ENCODE measurements around the gene ETV3L.

The ETV3L gene

GRCh38 chr1:157099633-157100009 is at the start of gene ETV3L:
TSS of gene ETV3L (minus strand) at chr1:157099808. CDS start at chr1:157099523, 285 bp downstream.
- no peaks in the 10 kb centered on the region for H3K4me1 ChIP-seq (ENCODE audit: control insufficient read depth, insufficient read depth, low read length)

GRCh38 chr1:157147906-157148700 is 48.5 kb upstream of the ETV3L start:
- no peaks in the 10 kb centered on the region for H3K27me3 ChIP-seq (ENCODE audit: control insufficient read depth, insufficient read depth, low read length)
- H3K4me1 ChIP-seq (ENCODE audit: control insufficient read depth, insufficient read depth, low read length): no peaks in the 10 kb centered on the region
- H3K4me3 ChIP-seq (ENCODE audit: low read length): no peak overlapping the region
- no peak overlapping the region for H3K27ac ChIP-seq (ENCODE audit: low read depth, low read length)
- no peaks in the 10 kb centered on the region for H3K36me3 ChIP-seq (ENCODE audit: control insufficient read depth, insufficient read depth, low read length)
- no peak overlapping the region for H3K9ac ChIP-seq (ENCODE audit: low read length)

More at GRCh38 chr1:157099633-157100009, at the start of gene ETV3L:
- Histone ChIP-seq H3K27ac (ENCODE audit: low read depth, low read length) (no peak within 1 kb of the TSS), H3K36me3 (ENCODE audit: control insufficient read depth, insufficient read depth, low read length) (no peaks in the 10 kb centered on the region), H3K9ac (ENCODE audit: low read length) (no peak within 1 kb of the TSS), H3K4me3 (ENCODE audit: low read length) (no peak within 1 kb of the TSS), H3K27me3 (ENCODE audit: control insufficient read depth, insufficient read depth, low read length) (peaks cover 3% of the 10 kb centered on the region)

GRCh38 chr1:157147037-157147436 is 47.4 kb upstream of the ETV3L start:
- H3K36me3 ChIP-seq (ENCODE audit: control insufficient read depth, insufficient read depth, low read length): no peaks in the 10 kb centered on the region
- H3K27me3 ChIP-seq (ENCODE audit: control insufficient read depth, insufficient read depth, low read length): no peaks in the 10 kb centered on the region
- H3K9ac ChIP-seq (ENCODE audit: low read length): no peak overlapping the region
- H3K27ac ChIP-seq (ENCODE audit: low read depth, low read length): no peak overlapping the region
- H3K4me1 ChIP-seq (ENCODE audit: control insufficient read depth, insufficient read depth, low read length): no peaks in the 10 kb centered on the region
- H3K4me3 ChIP-seq (ENCODE audit: low read length): no peak overlapping the region

- Histone ChIP-seq H3K4me1 (ENCODE audit: control insufficient read depth, insufficient read depth, low read length) (no peaks in the 10 kb centered on the region), H3K36me3 (ENCODE audit: control insufficient read depth, insufficient read depth, low read length) (no peaks in the 10 kb centered on the region), H3K4me3 (ENCODE audit: low read length) (no peak overlapping the region), H3K27me3 (ENCODE audit: control insufficient read depth, insufficient read depth, low read length) (no peaks in the 10 kb centered on the region), H3K9ac (ENCODE audit: low read length) (no peak overlapping the region), H3K27ac (ENCODE audit: low read depth, low read length) (no peak overlapping the region)
Observed at GRCh38 chr1:157146244-157146643, 46.6 kb upstream of the ETV3L start.

- Histone ChIP-seq H3K9ac (ENCODE audit: low read length) (no peak overlapping the region), H3K27ac (ENCODE audit: low read depth, low read length) (no peak overlapping the region), H3K4me1 (ENCODE audit: control insufficient read depth, insufficient read depth, low read length) (no peaks in the 10 kb centered on the region), H3K27me3 (ENCODE audit: control insufficient read depth, insufficient read depth, low read length) (no peaks in the 10 kb centered on the region), H3K4me3 (ENCODE audit: low read length) (no peak overlapping the region), H3K36me3 (ENCODE audit: control insufficient read depth, insufficient read depth, low read length) (no peaks in the 10 kb centered on the region)
Observed at GRCh38 chr1:157145076-157145475, 45.5 kb upstream of the ETV3L start.

DNA sequence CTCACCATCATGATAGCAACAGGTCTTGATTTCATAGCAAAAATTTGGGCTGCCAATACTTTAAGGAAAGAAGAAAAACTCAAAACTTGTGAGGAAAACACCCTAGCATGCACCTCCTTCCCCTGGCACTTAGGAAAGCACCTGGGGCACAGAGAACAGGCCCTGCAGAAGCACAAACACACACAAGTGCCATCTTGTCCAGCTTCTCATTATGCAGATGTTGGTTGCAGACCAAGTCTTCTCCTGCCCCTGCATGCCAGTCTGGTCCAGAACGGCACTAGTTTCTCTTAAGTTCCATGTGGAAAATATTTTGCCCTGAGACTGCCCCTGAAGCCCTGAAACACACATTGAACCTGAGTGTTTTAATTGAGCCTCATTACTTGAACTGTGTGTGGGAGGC is 44.9 kb upstream of the ETV3L start:
- Histone ChIP-seq H3K27ac (ENCODE audit: low read depth, low read length) (no peak overlapping the region), H3K9ac (ENCODE audit: low read length) (no peak overlapping the region), H3K27me3 (ENCODE audit: control insufficient read depth, insufficient read depth, low read length) (no peaks in the 10 kb centered on the region), H3K4me1 (ENCODE audit: control insufficient read depth, insufficient read depth, low read length) (no peaks in the 10 kb centered on the region), H3K36me3 (ENCODE audit: control insufficient read depth, insufficient read depth, low read length) (no peaks in the 10 kb centered on the region), H3K4me3 (ENCODE audit: low read length) (no peak overlapping the region)

DNA sequence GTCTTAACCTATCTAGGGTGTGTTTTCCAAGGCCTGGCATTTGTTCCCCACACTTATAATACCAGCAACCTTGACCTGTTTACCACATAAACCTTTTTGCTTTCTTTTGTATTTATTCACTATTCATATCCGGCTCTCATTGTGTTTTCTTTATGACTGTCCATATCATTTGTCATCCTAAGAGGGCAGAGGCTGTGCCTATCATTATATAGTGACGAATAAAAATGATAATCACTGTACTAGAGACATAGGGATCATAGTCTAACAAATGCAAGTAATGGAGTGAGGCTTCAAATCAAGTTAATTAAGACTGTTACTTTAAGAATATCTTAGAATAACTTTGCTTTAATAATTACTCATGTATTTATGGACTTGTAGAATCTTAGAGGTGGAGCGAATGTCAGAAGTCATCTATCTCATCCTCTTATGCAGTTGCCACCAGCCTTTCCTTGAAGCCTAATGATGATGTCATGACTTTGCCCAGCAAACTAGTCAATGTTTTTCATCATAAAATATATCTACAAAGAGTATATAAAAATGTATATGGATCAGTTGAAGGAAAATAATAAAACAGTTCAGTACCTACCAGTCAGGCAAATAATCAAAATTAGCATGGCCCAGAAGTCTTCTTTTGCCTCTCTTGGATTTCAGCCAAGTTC is 43.3 kb upstream of the ETV3L start:
- H3K27me3 ChIP-seq (ENCODE audit: control insufficient read depth, insufficient read depth, low read length): no peaks in the 10 kb centered on the region
- no peak overlapping the region for H3K4me3 ChIP-seq (ENCODE audit: low read length)
- H3K27ac ChIP-seq (ENCODE audit: low read depth, low read length): no peak overlapping the region
- H3K9ac ChIP-seq (ENCODE audit: low read length): no peak overlapping the region
- no peaks in the 10 kb centered on the region for H3K4me1 ChIP-seq (ENCODE audit: control insufficient read depth, insufficient read depth, low read length)
- no peaks in the 10 kb centered on the region for H3K36me3 ChIP-seq (ENCODE audit: control insufficient read depth, insufficient read depth, low read length)

- Histone ChIP-seq H3K9ac (ENCODE audit: low read length) (no peak overlapping the region), H3K4me3 (ENCODE audit: low read length) (no peak overlapping the region), H3K27ac (ENCODE audit: low read depth, low read length) (no peak overlapping the region), H3K27me3 (ENCODE audit: control insufficient read depth, insufficient read depth, low read length) (no peaks in the 10 kb centered on the region), H3K36me3 (ENCODE audit: control insufficient read depth, insufficient read depth, low read length) (no peaks in the 10 kb centered on the region), H3K4me1 (ENCODE audit: control insufficient read depth, insufficient read depth, low read length) (peaks cover under 1% of the 10 kb centered on the region)
Observed at GRCh38 chr1:157142201-157142600, 42.6 kb upstream of the ETV3L start.

DNA sequence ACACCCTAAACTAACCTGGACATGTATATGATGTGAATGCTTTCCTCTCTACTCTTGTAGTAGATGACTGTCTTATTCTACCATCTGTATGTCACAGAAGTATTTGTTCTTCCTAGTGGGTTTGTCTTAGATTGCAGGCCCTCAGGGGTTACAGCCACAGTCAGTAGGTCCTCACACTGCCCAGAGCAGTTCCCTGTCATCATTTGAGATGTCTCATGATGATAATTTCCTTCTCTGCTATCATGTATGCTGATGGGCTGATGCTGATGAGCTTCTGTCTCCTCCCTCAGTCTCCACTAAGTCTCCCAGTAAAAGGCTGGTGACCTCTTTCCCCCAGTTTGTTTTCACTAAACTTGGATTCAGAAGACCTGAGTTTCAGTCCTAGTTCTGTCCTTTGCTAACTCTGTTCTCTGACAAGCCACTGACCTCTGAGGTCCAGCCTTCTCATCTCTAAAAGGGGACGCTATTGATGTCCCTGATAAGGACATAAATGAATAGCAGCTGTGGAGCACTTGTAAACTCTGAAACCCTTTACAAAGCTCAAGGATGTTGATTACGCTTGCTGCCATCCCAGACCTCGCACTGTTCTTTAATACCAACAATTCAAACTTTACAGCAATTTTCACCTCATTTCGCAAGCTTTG is 41.7 kb upstream of the ETV3L start:
- no peaks in the 10 kb centered on the region for H3K36me3 ChIP-seq (ENCODE audit: control insufficient read depth, insufficient read depth, low read length)
- no peaks in the 10 kb centered on the region for H3K27me3 ChIP-seq (ENCODE audit: control insufficient read depth, insufficient read depth, low read length)
- no peak overlapping the region for H3K9ac ChIP-seq (ENCODE audit: low read length)
- H3K4me1 ChIP-seq (ENCODE audit: control insufficient read depth, insufficient read depth, low read length): peaks cover 8% of the 10 kb centered on the region
- no peak overlapping the region for H3K27ac ChIP-seq (ENCODE audit: low read depth, low read length)
- no peak overlapping the region for H3K4me3 ChIP-seq (ENCODE audit: low read length)

GRCh38 chr1:157140063-157140588 is 40.5 kb upstream of the ETV3L start:
- Histone ChIP-seq H3K4me3 (ENCODE audit: low read length) (no peak overlapping the region), H3K27ac (ENCODE audit: low read depth, low read length) (no peak overlapping the region), H3K4me1 (ENCODE audit: control insufficient read depth, insufficient read depth, low read length) (peaks cover 10% of the 10 kb centered on the region)

DNA sequence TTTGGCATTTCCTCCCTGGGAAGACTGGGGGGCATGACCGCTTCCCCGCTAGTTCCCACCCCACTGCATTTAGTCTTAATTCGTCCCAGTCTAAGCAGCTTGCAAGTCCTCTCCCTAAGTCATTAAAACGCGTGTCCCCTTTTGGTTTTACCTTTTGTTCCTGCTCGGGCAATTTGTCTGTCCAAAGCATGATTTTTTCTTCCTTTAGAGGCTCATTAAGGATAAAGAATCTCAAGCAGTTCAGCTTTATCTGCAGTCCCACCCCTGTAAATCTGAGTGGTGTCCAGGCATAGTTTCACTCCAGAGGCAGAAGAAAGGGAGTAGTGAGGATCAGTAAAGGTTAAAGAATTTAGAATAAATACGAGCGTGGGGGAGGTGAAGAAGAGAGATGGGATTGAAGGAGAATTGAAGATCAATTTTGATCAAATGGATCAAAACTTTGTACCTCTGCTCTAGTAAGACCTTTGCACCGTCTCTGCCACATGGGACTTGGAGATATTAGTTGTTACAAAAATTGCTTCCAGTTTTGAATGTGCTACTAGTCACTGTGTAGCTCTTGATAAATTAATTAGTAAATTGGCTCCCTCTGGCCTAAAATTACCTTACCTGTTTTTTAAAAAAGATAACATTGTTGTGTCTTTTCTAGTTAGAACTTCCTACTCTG is 39.6 kb upstream of the ETV3L start:
- Histone ChIP-seq H3K9ac (ENCODE audit: low read length) (peak overlapping the region; percentile 54), H3K4me3 (ENCODE audit: low read length) (peak overlapping the region; percentile 98), H3K36me3 (ENCODE audit: control insufficient read depth, insufficient read depth, low read length) (peaks cover 17% of the 10 kb centered on the region), H3K4me1 (ENCODE audit: control insufficient read depth, insufficient read depth, low read length) (peaks cover 10% of the 10 kb centered on the region), H3K27ac (ENCODE audit: low read depth, low read length) (peak overlapping the region; percentile 94), H3K27me3 (ENCODE audit: control insufficient read depth, insufficient read depth, low read length) (no peaks in the 10 kb centered on the region)

More at GRCh38 chr1:157140063-157140588, 40.5 kb upstream of the ETV3L start:
- Histone ChIP-seq H3K27me3 (ENCODE audit: control insufficient read depth, insufficient read depth, low read length) (no peaks in the 10 kb centered on the region), H3K36me3 (ENCODE audit: control insufficient read depth, insufficient read depth, low read length) (peaks cover 8% of the 10 kb centered on the region), H3K9ac (ENCODE audit: low read length) (no peak overlapping the region)

Measured in rectal smooth muscle tissue (tissue), 1 donor.